Umbilical cord (tissue), 2 donors: ENCODE results near the gene ANKMY1. TPM values are rescaled to one million over a fixed set of nuclear protein-coding genes. Genes with fewer than 3 reads are reported as not detected.

Experiments used
- DNase-seq: peaks from one replicate; pipeline ENCODE4 v3.0.0-alpha.2; 2015; ENCODE audit warnings: low spot score
- total RNA-seq: library from RNA; depleted of rRNA; stranded (reverse); fragments of >200 nt; gene quantifications from one replicate; pipeline ENCODE4 v1.2.3, GENCODE V29; 2014; ENCODE audit warnings: low replicate concordance; ENCODE audit not compliant: insufficient read depth

The ANKMY1 gene
- 14.2 TPM for total RNA-seq

- peak; percentile 83 for DNase-seq
Measured at GRCh38 chr2:240557808-240558207, at the start of gene ANKMY1. ANKMY1 (minus strand) TSS chr2:240557988; CDS start chr2:240557335, 653 bp downstream.

- DNase-seq = no peak
Measured at GRCh38 chr2:240605867-240606743, 48.3 kb upstream of the ANKMY1 start.

- DNase-seq = no peak
Measured at GRCh38 chr2:240604939-240605716, 47.3 kb upstream of the ANKMY1 start.

- peak; percentile 41 for DNase-seq
Measured at GRCh38 chr2:240604291-240604938, 46.6 kb upstream of the ANKMY1 start.

- DNase-seq = no peak
Measured at GRCh38 chr2:240603846-240604245, 46.1 kb upstream of the ANKMY1 start.

GRCh38 chr2:240603081-240603835 lies 45.5 kb upstream of the ANKMY1 start:
- DNase-seq = no peak

- no peak for DNase-seq
Measured at GRCh38 chr2:240602266-240603050, 44.7 kb upstream of the ANKMY1 start.

- DNase-seq = no peak
Measured at GRCh38 chr2:240601831-240602160, 44.0 kb upstream of the ANKMY1 start.

- no peak for DNase-seq
Measured at GRCh38 chr2:240601061-240601830, 43.5 kb upstream of the ANKMY1 start.

GRCh38 chr2:240600451-240600961 lies 42.7 kb upstream of the ANKMY1 start:
- DNase-seq = no peak

GRCh38 chr2:240599141-240599583 lies 41.4 kb upstream of the ANKMY1 start:
- DNase-seq = no peak

GRCh38 chr2:240598311-240598911 lies 40.6 kb upstream of the ANKMY1 start:
- DNase-seq = no peak

GRCh38 chr2:240597419-240598181 lies 39.8 kb upstream of the ANKMY1 start:
- no peak for DNase-seq

- no peak for DNase-seq
Measured at GRCh38 chr2:240597054-240597418, 39.2 kb upstream of the ANKMY1 start.

GRCh38 chr2:240596491-240596931 lies 38.7 kb upstream of the ANKMY1 start:
- DNase-seq = no peak

- DNase-seq = no peak
Measured at GRCh38 chr2:240596080-240596460, 38.3 kb upstream of the ANKMY1 start.

- DNase-seq = no peak
Measured at GRCh38 chr2:240595381-240596079, 37.7 kb upstream of the ANKMY1 start.
